AG20443 (cell line): ENCODE results near the gene PDE6H.
A peak's percentile ranks its signal among the peaks of the same experiment; 100 is the strongest.

ENCODE experiments used
- DNase-seq: peaks from one replicate; pipeline ENCODE4 v3.0.0; 2012; ENCODE audit warnings: low spot score, mixed read lengths

PDE6H gene

DNA sequence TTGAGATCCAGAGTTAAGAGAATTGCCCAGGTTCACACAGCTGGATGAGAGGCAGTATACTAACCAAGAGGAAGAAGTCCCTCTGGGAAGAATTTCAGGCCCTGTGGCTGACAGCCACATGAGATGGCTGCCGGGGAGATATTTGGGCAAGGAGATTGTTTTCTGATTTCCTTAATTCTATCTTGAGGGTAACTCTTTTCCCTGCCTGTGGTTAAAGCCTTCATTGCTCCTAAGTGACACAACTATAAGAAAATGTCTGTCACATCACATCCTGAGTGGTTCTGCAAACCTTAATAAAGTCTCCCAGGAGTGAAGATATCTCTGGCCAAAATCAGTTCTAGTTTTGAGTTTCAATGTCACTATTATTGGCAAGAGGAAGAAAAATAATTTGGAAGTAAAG is 21.0 kb upstream of the PDE6H start:
- no peak for DNase-seq

DNA sequence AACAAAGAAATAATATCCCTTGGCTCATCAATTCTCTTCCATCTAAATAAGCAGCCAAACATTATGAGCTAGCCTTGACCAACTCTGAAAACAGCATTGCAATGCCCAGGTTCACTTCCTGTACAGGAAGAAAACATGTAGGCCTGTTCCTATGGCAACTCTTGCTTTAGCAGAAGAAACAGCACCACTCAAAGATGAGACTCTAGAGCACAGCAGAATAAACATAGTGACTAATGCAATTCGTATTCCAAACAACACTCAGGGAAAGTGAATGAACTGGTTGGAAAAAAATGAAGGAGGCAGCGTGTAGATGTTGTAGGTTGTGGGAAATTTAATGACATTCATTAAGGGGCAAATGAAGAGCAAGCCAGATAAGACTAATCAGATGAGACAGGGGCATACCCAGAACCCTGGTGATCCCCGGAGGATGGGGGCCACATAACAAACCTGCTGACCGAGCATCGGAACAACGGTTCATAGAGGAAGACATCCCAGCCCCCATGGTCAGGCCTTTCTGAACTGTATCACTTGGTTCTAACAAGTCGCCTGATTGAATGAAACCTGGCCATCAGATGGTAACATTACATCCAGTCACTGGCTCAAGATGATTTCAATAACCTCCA is 20.4 kb upstream of the PDE6H start:
- peak; percentile 76 for DNase-seq

DNA sequence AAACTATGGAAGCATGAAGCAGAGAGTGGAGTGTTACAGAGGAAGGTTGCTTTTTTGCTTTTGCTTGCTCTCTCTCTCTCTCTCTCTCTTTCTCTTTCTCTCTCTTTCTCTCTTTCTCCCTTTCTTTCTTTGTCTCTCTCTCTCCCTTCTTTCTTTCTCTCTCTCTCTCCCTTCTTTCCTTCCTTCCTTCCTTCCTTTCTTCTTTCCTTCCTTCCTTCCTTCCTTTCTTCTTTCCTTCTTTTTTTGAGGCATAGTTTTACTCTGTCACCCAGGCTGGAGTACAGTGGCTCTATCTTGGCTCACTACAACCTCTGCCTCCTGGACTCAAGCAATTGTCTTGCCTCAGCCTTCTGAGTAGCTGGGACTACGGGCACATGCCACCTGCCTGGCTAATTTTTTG is 19.1 kb upstream of the PDE6H start:
- DNase-seq = no peak

- DNase-seq = no peak
Measured at GRCh38 chr12:14954269-14954668, 18.6 kb upstream of the PDE6H start.

DNA sequence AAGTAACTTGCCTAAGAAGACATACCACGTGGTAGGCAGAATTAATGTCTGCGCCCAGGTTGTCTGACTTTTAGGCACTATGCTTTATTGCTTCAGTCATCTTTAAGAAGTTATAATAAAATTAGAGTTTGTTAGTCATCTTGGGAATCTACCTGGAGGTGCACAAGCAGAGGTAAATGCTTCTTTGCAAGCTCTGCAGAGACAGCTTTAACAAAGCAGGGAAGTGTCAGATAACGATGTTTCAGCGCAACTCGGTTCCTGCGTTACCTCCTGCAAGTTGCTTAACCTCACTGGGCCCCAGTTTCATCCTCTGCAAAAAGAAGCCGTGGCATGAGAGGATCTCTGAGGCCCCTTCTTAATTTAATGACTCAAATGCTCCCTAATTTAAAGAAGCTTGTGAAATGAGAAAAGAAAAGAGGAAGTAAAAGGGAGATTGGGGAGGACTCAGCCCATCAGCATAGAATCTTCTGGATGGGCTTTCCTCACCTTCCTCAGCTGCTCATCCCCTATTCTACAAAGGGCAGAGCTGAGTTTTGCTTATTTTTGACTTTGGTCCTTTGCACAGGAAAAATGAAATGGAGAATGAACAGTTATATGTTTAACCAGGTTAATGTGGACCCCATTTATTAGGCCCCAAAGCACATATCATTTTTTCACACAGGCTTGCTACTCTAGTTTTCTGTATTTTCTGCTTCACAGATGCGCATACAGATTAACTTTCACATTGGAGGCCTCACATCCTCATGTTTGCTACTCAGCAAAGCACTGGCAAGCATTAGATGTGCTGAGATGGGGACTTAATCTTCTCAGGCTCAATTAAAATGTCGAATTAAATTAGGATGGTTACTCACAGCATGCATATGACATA is 16.6 kb upstream of the PDE6H start:
- DNase-seq = no peak

DNA sequence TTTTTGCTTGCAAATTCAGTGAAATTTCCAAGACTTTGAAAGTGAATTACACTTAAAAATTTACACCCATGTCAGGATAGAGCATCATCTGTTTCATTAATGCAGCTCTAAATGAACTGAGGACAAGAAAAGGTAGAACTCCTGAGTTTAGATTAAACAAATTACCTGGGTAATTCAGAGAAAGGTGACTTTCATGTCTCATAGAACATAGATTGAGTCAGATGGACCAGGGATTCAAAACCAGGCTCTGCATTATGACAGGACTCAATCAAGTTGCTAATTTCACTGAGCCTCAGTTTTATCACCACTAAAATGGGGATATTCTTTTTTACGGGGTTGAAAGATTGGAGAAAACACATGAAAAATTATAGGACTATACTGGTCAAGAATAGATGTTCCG is 15.9 kb upstream of the PDE6H start:
- no peak for DNase-seq

GRCh38 chr12:14957551-14958168 is 15.2 kb upstream of the PDE6H start:
- DNase-seq = no peak

DNA sequence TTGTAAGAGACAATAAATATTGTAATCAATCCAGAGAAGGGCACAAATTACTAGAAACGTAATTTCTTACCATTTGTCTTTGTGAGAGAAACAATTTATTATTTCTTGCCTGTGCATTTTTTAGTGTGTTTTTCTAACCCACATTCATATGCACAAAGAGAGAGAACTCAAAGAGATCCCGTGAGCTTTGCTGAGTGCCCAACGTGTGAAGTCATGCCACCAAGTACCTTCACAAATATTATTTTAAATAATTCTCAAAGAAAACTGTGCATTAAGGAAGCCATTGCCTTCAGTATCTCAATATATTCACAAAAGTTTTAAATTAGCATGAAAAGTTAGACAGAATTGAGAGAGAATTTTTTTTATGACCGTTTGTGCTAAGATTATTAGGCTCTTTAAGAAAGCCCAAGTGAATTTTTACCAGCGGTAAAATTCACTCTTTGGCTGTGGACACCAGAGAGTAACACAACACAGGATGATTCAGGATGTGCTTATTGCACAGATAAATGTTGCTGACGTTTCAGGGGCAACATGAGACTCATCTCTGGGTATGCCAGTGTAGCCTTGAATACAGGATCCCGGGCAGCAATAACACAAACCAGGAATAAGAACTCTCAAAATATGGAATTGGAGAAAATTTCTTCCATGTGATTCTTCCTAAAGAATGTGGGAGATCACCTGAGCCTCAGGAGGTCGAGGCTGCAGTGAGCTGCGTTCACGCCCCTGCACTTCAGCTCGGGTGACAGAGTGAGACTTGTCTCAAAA is 14.3 kb upstream of the PDE6H start:
- no peak for DNase-seq

- no peak for DNase-seq
Measured at GRCh38 chr12:14959126-14959440, 13.8 kb upstream of the PDE6H start.

DNA sequence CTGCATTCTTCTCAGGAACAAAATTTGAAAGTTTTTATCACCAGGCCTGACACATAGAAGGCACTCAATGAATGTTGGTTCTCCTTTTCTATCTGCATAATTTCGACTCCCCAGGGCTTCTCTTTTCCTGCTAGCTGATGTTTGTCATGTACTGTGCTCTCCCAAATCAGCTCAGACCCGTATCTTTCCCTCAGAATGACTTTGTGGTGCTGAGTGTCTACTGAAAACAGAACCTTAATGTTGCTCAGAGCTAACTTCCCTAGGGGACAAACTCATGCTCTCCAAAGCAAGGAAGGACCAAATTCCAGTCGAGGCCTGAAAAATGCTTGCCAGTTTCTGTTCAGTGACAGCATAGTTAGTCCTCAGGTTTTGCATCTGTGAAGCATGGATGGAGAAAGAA is 13.4 kb upstream of the PDE6H start:
- DNase-seq = no peak

DNA sequence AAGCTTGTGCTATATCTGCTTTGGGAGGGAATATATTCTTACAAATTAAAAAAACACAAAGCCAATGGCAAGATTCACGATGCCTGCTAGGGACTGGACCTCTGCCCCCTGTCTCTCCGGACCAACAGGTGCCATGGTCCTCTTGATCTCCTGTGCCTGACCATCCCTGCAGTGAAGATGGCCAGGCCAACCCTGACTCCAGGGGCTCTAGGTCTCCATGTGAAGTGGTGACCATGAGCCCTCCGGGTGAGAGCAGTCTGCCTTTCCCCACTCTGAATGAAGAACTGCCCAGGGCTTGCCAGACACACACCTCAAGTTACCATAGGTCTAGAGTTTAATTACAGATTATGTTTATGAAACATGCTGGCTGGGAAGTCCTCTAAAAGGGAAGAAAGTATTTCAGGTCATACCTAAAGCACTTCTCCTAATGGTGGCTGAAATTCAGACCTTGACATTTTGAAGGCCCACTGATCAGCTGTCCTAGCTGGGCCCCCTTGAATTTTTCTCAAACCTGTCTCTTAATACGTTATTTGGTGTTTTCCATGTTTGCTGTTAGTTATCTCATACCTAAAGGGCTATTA is 12.8 kb upstream of the PDE6H start:
- DNase-seq = no peak

DNA sequence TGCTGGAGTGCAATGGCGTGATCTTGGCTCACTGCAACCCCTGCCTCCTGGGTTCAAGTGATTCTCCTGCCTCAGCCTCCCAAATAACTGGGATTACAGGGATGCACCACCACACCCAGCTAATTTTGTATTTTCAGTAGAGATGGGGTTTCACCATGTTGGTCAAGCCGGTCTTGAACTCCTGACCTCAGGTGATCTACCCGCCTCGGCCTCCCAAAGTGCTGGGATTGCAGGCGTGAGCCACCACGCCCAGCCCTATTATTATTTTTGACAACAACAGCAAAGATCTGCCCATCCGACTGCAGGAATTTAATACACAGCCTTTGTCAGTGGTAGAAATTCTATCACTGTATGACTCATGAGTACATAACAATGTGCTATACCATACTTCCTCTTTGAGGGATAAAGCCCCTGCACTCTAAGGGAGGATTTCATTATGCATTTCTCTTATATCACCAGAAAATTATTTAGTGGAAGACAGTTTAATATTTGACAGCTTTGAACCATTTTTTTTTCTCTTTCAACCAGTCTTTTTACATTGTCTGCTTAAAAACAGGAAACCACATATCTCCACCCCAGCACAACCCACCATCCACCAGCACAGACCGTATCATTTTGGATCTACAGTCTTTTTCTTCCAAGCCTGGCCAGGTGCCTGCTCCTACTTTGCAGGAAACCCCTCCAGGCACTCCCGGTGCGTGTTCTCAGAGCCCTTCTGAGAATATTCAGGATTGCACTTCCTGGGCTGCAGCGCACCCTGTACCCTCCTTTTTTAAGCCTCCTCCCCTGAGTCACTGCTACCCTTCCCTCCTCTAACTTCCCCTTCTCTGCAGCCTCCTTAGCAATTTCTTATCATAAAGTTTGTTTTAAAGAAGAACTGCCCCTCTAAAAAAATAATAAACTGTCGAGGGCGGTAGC is 12.0 kb upstream of the PDE6H start:
- DNase-seq = no peak

GRCh38 chr12:14961466-14962152 is 11.2 kb upstream of the PDE6H start, which contains the start of gene ARHGDIB:
TSS of gene ARHGDIB (minus strand) at chr12:14961601. CDS start at chr12:14950712, 10,889 bp downstream.
- DNase-seq = no peak

GRCh38 chr12:14962153-14962539 is 10.7 kb upstream of the PDE6H start:
- no peak for DNase-seq

- DNase-seq = no peak
Measured at GRCh38 chr12:14962797-14963196, 10.0 kb upstream of the PDE6H start.

DNA sequence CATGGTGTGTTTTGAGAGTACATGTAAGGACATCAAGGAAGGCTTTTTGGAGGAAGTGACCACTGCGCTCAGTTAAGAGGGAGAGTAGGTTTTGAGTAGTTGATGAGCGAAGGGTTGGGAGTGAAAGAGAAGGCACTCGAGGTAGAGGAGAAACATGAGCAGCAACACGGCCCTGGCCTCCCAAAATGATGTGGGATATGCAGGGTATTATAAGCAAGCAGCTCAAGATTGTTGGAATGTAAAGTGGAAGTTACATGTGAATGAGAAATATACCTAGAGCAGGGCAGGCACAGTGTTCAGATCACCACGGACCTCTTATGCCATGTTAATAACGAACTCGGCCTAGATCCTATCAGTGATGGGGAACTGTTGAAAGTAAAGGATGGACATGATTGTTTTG is 9.3 kb upstream of the PDE6H start:
- DNase-seq = no peak

GRCh38 chr12:14964406-14964805 is 8.4 kb upstream of the PDE6H start:
- DNase-seq = no peak

DNA sequence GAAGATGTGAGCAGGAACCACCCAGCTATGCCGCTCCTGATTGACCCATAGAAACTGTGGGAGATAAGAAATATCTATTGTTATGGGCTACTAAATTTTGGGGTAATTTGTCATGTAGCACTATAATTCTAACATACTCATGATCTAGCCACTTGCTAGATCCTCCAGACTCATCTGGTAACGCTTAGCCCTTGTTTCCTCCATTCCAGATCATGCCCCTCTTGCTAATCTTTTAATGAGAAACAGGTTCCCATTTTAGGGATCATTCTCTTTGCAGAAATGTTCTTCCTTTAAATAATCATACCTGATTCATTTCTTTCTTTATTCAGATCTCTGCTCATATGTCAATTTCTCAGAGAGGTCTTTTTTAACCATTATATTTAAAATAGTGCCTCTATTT is 7.6 kb upstream of the PDE6H start:
- no peak for DNase-seq

DNA sequence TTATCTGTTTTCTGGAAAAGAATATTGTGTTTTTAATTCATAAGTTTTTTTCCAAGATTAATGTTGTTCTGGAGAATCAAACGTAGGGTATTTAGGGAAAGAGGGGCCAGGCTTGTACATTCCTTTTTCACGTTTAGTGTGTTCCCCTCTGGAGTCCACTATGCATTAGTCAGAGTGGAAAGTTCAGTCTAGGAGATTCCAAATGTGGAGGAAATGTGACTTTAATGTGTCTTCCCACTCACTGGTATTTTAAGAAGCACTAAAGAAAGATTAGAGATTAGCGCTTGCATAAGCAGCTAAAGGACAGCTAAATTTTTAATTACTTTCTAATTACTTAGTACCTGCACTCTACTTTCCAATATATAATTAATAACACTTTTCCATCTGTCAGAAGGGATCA is 4.4 kb upstream of the PDE6H start:
- no peak for DNase-seq

GRCh38 chr12:14970473-14970872 is 2.4 kb upstream of the PDE6H start:
- no peak for DNase-seq

GRCh38 chr12:14974633-14975032 is 1.8 kb downstream of the PDE6H start:
- DNase-seq = no peak
